Astrocyte (in vitro differentiated cells and primary cell): Measurements from ENCODE around the gene MAP7D1. TPM values are rescaled to one million over a fixed set of nuclear protein-coding genes. Genes with fewer than 3 reads are reported as not detected.

Source experiments
- DNase-seq: peaks from one replicate; pipeline ENCODE4 v3.0.0-alpha.2; 2010; ENCODE audit warnings: low read depth
- FAIRE-seq: peaks from 2 replicates; lab custom pipeline; 2011; peaks lifted over from hg19 to GRCh38; lab: Jason Lieb, UNC
- H2AFZ ChIP-seq: 2 replicates; pipeline ENCODE4 v1.6.0; 2012; ENCODE audit warnings: low read depth, low read length, inconsistent platforms
- H3K27ac ChIP-seq: 2 replicates; pipeline ENCODE4 v1.5.1; 2011; ENCODE audit warnings: low read depth, low read length, inconsistent platforms
- H3K27me3 ChIP-seq: 2 replicates; pipeline ENCODE4 v1.6.0; 2011; ENCODE audit warnings: low read length, inconsistent platforms; ENCODE audit not compliant: insufficient read depth
- H3K36me3 ChIP-seq: 2 replicates; pipeline ENCODE4 v1.5.1; 2011; ENCODE audit warnings: low read length, inconsistent platforms; ENCODE audit not compliant: insufficient read depth
- H3K4me1 ChIP-seq: 2 replicates; pipeline ENCODE4 v1.5.1; 2011; ENCODE audit warnings: low read length, inconsistent platforms; ENCODE audit not compliant: insufficient read depth
- H3K4me2 ChIP-seq: 2 replicates; pipeline ENCODE4 v1.6.0; 2012; ENCODE audit warnings: low read length, inconsistent platforms
- H3K4me3 ChIP-seq: 2 replicates; pipeline ENCODE4 v1.5.1; 2011; ENCODE audit warnings: low read depth, mild to moderate bottlenecking, low read length, inconsistent platforms; ENCODE audit not compliant: insufficient read depth
- H3K79me2 ChIP-seq: 2 replicates; pipeline ENCODE4 v1.6.0; 2012; ENCODE audit warnings: mild to moderate bottlenecking, low read length, inconsistent platforms; ENCODE audit not compliant: insufficient read depth
- H3K9ac ChIP-seq: 2 replicates; pipeline ENCODE4 v1.6.0; 2012; ENCODE audit warnings: mild to moderate bottlenecking, low read length, inconsistent platforms
- H3K9me3 ChIP-seq: 2 replicates; pipeline ENCODE4 v1.5.1; 2012; ENCODE audit warnings: low read depth, mild to moderate bottlenecking, low read length, inconsistent platforms; ENCODE audit not compliant: insufficient read depth
- H4K20me1 ChIP-seq: 2 replicates; pipeline ENCODE4 v1.6.0; 2012; ENCODE audit warnings: low read length, inconsistent platforms; ENCODE audit not compliant: insufficient read depth
- H3K27ac Mint-ChIP-seq: one replicate; pipeline ENCODE4 v1.8.0; 2021; ENCODE audit warnings: mild to moderate bottlenecking, mixed read lengths; ENCODE audit not compliant: unreplicated experiment
- H3K27me3 Mint-ChIP-seq: one replicate; pipeline ENCODE4 v1.8.0; 2021; ENCODE audit warnings: low read depth, mixed read lengths; ENCODE audit not compliant: unreplicated experiment
- H3K36me3 Mint-ChIP-seq: one replicate; pipeline ENCODE4 v1.8.0; 2021; ENCODE audit warnings: low read depth, mixed read lengths; ENCODE audit not compliant: unreplicated experiment
- H3K4me1 Mint-ChIP-seq: one replicate; pipeline ENCODE4 v1.8.0; 2021; ENCODE audit warnings: low read depth, mixed read lengths; ENCODE audit not compliant: unreplicated experiment
- H3K4me3 Mint-ChIP-seq: one replicate; pipeline ENCODE4 v1.8.0; 2021; ENCODE audit warnings: mild to moderate bottlenecking, moderate library complexity, mixed read lengths; ENCODE audit not compliant: unreplicated experiment
- H3K9me3 Mint-ChIP-seq: one replicate; pipeline ENCODE4 v1.8.0; 2021; ENCODE audit warnings: mild to moderate bottlenecking, mixed read lengths; ENCODE audit not compliant: unreplicated experiment
- CTCF ChIP-seq: IDR thresholded peaks from 2 replicates; pipeline ENCODE4 v1.5.1; 2011; ENCODE audit warnings: low read depth, mild to moderate bottlenecking, inconsistent platforms, low read length, moderate library complexity; ENCODE audit not compliant: insufficient read depth
- EZH2 ChIP-seq: IDR thresholded peaks from 2 replicates; pipeline ENCODE4 v1.6.1; 2012; ENCODE audit warnings: mild to moderate bottlenecking, low read length, inconsistent platforms; ENCODE audit not compliant: insufficient read depth
- total RNA-seq: library from RNA; stranded (reverse); gene quantifications from 2 replicates; pipeline ENCODE4 v1.2.1, GENCODE V29; 2021

MAP7D1 gene
- total RNA-seq, 1 donor from 2014 or later = 271 TPM

GRCh38 chr1:36199934-36200741 is 44.2 kb downstream of the MAP7D1 start:
- Histone ChIP-seq H3K9me3 (no peaks in the 10 kb centered on the region), H2AFZ (no peak overlapping the region), H3K36me3 (no peaks in the 10 kb centered on the region), H3K27me3 (no peaks in the 10 kb centered on the region), H3K4me1 (peaks cover 7% of the 10 kb centered on the region), H3K27ac (no peak overlapping the region), H3K79me2 (no peaks in the 10 kb centered on the region), H3K4me2 (peak overlapping the region; percentile 9), H4K20me1 (no peaks in the 10 kb centered on the region), H3K9ac (no peak overlapping the region), H3K4me3 (no peak overlapping the region)
- TF ChIP-seq CTCF (no peak), EZH2 (no peak)
- H3K4me1 Mint-ChIP-seq = peaks cover 10% of the 10 kb centered on the region
- H3K4me3 Mint-ChIP-seq = no peak overlapping the region
- H3K36me3 Mint-ChIP-seq = peaks cover 3% of the 10 kb centered on the region
- H3K27ac Mint-ChIP-seq = no peak overlapping the region
- no peaks in the 10 kb centered on the region for H3K27me3 Mint-ChIP-seq
- FAIRE-seq = no peak
- no peaks in the 10 kb centered on the region for H3K9me3 Mint-ChIP-seq
- DNase-seq = peak; percentile 52

GRCh38 chr1:36203027-36203553 is 47.1 kb downstream of the MAP7D1 start:
- TF ChIP-seq EZH2 = no peak
- TF ChIP-seq CTCF = no peak
- H3K4me1 Mint-ChIP-seq = peaks cover 10% of the 10 kb centered on the region
- no peak overlapping the region for H3K4me2 ChIP-seq
- no peaks in the 10 kb centered on the region for H4K20me1 ChIP-seq
- H2AFZ ChIP-seq = no peak overlapping the region
- no peaks in the 10 kb centered on the region for H3K36me3 Mint-ChIP-seq
- H3K36me3 ChIP-seq = no peaks in the 10 kb centered on the region
- no peak overlapping the region for H3K4me3 Mint-ChIP-seq
- no peaks in the 10 kb centered on the region for H3K27me3 Mint-ChIP-seq
- peak overlapping the region; percentile 28 for H3K27ac Mint-ChIP-seq
- H3K79me2 ChIP-seq = no peaks in the 10 kb centered on the region
- H3K27ac ChIP-seq = no peak overlapping the region
- H3K9ac ChIP-seq = peak overlapping the region; percentile 2
- no peaks in the 10 kb centered on the region for H3K9me3 Mint-ChIP-seq
- H3K9me3 ChIP-seq = no peaks in the 10 kb centered on the region
- FAIRE-seq (no peak), DNase-seq (no peak)
- H3K27me3 ChIP-seq = no peaks in the 10 kb centered on the region
- peaks cover 7% of the 10 kb centered on the region for H3K4me1 ChIP-seq
- H3K4me3 ChIP-seq = no peak overlapping the region
